ENCODE data around the gene MRPL17.
"Not testable (repeated sequence)": the region's sequence is repeated elsewhere in the genome, so short reads cannot be mapped to it uniquely, and the experiment has no call there.

MRPL17 gene

DNA sequence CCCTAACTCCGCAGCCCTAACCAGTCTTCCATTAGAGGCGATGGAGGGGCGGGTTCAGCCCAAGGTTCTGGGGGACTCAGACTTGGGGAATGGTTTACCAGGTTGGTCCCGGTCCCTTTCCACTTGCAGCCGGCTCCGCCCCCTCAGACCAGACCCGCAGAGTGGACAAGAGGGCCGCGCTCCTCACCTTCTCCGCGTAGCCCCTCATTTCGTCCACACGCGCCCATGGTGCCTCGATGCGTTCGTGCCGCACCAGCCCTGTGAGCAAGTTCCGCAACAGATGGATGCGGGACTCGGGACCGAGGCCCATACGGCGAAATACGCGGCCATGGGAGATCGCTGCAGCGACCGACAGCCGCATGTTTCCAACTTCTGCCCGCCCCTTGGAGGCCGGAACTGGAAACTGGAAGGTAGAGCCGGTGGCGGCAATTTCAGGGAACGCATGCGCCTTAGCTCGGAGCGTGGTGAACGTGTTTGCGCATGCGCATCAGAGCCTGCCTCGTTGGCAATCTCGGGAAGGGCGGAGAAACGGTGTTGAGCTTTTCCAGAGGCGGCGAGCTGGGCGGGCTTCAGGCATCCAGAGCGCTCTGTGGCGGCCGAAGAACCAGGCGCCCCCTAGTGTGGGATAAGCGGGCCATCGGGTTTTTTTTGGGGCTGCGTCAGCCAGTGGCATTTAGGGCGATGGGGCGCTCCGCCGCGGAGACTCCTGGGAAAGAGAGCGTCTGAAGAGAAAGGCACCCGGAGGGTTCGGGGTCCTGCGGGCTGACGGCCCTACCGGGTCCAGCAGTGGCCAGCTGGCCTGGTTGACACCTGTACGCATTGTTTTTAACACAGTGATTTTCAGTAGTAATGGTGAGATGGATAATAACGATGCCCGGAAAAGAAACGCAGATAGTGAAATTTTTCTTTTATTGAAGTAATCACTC, at the start of gene MRPL17:
Gene MRPL17, minus strand, starts transcription at position 405 of the 926 bp plus-strand sequence. Its CDS starts 44 bp downstream, at position 361.
- peak; percentile 98 for DNase-seq (ENCODE audit: low read depth in 2 of 2)

DNA sequence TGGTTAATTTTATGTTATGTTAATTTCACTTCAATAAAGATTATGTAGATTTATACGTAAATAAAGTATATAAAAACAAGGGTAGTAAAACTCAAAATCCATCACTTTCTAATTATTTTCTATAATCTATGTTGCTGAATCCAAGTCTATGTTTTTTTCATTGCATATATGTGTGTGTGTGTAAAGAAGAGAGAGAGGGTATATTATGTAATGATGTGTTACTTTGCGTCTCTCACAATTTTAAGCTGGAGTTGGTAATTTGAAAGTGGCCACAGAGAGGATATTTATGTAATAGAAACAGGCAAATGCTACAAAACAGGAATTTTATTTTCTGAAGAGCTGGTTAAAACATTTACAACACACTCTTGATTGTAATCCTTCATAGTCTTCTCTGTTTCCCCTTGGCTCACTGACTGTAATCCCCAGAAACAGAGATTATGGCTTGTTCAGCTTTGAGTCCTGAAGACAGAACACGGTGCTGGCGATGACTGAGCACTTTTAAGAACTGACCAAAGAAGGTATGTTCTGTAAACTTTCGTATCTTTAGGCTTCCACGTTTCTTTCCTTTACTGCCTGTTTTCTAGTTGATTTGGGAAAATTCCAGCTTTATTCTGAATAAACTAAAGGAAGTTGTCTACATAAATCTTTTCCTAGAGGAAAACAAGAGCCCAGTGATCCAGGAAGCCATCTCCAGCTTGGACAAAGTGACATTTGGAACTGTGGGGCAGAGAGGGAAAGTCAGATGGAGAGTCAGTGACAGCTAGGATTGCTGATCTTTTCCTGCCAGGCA, 45.0 kb upstream of the MRPL17 start:
- DNase-seq (ENCODE audit: low read depth in 2 of 2): no peak

DNA sequence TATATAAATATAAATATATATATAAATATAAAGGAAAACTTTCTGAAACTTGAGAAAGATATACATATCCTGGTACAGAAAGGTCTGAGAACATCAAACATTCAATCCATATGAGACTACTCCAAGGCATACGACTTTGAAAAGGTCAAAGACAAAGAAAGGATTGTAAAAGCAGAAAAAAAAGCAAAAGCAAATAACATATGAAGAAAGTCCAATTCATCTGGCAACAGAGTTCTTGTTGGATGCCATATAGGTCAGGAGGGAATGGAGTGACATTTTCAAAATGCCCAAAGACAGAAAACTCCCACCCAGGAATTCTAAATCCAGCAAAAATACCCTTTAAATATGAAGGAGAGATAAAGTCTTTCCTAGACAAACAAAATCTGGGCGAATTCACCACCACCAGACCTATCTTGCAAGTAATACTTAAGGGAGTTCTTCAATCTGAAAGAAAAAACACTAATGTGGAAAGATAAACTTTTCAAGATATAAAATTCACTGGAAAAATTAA, 42.3 kb upstream of the MRPL17 start:
- DNase-seq (ENCODE audit: low read depth in 2 of 2): no peak

GRCh38 chr11:6724013-6724412, 40.9 kb upstream of the MRPL17 start:
- DNase-seq (ENCODE audit: low read depth in 2 of 2): no peak

DNA sequence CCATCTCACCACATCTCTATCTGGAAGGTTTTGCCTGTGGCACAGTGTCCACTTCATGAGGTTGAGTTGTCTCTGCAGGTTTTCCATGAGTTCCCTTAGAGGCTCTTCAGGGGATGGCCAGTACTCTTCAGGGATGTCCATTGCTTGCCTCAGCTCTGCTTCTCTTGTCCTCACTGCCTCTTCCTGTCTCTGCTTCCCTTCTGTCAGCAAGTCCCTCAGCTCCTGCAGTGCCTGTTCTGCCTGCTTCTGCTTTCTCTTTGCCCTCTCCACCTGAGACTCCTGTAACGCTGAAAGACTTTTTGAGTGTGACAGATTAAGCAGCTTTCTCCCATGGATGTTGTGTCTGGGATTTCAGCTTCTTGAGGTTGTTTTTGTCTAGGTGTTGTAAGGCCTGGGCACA, 38.2 kb upstream of the MRPL17 start:
- no peak for DNase-seq (ENCODE audit: low read depth in 2 of 2)

GRCh38 chr11:6719576-6719975, 36.4 kb upstream of the MRPL17 start:
- DNase-seq (ENCODE audit: low read depth in 2 of 2): no peak

- no peak for DNase-seq (ENCODE audit: low read depth in 2 of 2)
Measured at GRCh38 chr11:6717426-6717825, 34.3 kb upstream of the MRPL17 start.

DNA sequence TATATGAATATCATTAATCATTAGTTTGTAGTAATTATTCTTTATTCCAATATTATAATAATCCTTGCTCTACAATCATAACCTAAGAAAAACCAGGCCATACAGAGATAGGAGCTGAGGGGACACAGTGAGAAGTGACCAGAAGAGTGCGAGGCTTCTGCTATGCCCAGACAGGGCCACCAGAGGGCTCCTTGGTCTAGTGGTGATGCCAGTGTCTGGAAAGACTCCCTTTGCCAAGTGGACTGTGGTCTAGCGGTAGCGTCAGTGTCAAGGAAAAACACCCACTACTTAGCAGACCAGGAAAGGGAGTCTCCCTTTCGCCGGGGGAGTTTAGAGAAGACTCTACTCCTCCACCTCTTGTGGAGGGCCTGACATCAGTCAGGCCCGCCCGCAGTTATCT, 28.4 kb upstream of the MRPL17 start:
- peak in 1 of 2 donors; percentile 13 for DNase-seq (ENCODE audit: low read depth in 2 of 2)

GRCh38 chr11:6708876-6709275, 25.7 kb upstream of the MRPL17 start:
- no peak for DNase-seq (ENCODE audit: low read depth in 2 of 2)

DNA sequence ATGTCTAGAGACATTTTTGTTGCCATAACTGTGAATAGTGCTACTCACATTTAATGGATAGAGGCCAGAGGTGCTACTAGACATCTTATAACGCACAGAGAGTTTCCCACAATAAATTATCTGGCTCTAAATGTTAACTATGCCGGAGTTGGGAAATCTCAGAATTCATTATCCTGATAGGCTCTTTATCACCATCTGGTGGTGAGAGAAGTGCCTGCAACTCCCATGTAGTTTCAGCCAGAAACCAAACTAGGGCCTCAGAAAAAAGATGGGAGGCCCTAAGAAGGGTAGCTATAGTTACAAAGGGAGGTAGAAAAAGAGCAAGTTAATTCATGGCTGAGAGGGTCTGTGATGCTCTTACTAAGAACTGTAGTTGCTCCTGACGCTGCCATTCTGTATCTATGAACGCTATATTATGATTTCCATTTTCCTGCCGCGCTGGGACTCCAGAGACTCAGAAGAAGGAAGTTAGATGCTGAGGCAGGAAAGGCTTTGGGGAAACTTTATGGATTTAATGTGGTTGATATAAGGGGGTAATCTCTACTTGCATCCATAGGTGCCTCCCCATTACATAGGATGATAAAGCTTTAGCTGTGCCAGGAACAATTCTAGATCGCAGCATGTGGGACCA, 22.9 kb upstream of the MRPL17 start:
- DNase-seq (ENCODE audit: low read depth in 2 of 2): no peak

DNA sequence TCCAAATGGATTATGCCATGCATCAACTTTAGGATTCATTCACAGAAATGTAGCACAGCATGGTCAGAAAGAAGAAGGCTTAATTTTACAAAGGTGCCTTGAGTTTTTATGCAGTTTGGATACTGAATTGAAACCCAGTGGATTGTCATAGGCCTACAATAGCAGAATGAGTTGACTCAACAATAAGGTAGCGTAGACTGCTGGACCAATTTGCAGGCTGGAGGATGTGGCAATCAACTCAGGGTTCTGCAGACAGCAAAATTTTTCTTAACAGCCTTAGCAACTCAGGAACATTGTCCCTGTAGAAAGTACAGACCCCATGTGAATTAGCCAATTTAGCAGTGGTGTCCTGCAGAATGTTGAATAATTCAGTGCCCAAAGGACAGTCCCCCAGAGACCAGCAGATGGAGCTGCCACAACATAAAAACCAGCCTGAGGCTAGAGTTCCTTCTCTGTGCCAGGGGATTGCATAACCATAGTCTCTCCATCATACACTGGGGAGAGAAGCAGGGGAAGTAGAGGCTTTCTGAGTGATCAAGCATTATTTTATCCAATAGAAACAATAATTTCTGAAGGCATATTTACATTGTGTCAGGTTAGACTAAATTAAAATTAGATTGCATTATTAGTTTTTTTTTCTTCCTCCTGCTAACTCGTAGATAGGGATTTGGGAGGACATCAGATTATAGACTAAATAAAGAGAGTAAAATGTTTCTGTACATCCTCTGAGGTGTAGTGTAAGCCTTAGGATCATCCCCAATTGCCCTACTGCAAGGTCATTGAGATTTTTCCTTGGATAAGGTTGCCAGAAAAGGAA, 20.3 kb upstream of the MRPL17 start:
- no peak for DNase-seq (ENCODE audit: low read depth in 2 of 2)

DNA sequence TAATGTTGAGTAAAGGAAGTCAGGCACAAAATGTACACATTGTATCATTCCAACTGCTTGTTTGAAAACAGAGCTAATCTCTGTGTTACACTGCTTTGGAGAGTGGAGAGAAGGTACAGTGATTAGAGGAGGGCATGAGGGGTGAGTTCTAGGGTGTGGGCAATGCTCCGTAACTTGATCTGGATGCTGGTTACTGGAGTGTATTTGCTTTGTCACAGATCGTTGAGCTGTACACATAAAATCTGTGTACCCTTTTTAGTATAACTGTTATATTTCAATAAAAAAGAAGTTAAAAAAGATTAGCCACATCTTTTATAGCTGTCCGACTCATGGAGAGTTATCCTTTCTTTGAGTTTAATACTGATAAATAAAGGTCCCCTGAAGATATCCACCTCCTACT, 18.8 kb upstream of the MRPL17 start:
- not testable (repeated sequence) for DNase-seq (ENCODE audit: low read depth in 2 of 2)

GRCh38 chr11:6695377-6695776, 12.2 kb upstream of the MRPL17 start:
- DNase-seq (ENCODE audit: low read depth in 2 of 2): no peak

DNA sequence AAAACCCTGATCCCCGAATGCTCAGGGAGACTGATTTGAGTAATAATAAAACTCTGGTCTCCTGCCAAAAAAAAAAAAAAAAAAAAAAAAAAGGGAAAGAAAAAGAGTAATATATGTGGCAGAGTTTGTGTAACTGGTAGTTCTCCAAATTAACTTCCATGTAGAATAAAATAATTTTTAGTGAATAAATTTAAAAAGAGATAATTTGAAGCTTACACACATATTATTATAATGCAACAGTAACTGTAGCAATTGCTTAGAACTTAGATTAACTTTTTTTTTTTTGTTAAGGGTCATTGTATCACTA, 11.0 kb upstream of the MRPL17 start:
- no peak for DNase-seq (ENCODE audit: low read depth in 2 of 2)

DNA sequence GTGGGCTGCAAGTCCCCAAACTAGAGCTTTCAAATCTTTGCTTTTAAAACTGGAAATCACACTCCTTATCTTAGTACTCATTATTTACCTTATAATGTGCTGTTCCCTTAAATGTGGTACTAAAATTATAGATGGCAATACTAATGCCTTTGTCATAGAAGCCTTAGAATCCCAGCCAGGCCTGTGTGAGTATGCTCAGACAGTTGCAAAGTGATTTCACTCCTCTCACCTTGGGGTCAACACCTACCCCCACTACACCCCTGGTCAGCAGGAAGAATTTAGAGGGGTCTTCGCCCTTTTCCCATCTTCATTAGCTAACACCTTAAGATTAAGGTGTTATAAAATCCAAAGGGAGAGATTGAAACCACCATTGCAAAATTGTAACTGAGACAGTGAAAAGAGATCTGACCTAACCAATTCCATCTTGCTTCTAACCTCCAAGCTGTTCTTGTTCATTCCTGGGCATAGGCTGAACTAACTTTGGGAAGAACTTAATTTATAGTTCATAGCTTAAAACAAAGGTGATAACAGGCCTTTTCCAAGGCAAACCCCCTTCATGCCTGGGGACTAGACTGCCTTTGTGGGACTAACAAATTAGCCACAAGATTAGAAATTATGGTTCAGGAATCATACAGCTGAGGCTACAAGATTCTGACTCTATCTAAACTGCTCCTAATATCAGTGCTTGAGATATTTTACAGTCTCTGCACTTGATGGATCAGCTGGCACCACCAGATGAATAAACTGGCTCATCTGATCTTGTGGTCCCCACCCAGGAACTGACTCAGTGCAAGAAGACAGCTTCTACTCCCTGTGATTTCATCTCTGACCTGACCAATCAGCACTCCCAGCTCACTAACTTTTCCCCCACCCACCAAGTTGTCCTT, 10.4 kb upstream of the MRPL17 start:
- peak; percentile 28 to 42 for DNase-seq (ENCODE audit: low read depth in 2 of 2)

DNA sequence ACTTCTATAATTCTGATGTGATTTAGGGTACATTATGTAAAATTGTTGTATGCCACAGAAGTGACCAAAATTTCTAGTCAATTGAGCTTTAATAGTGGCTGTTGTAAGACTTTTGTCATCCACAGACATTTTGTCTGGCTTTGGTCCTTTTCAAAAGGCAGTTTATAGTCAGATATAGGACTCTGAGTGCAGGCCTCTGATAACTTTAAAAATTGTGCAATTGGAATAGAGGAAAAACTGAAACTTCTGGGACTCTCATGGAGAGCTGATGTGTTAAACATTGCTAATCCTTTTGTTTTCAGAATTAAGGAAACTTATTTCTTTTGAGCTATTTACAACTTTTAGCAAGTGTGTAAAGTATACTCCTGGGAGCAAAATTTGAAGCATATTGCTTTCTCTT, 9.0 kb upstream of the MRPL17 start:
- DNase-seq (ENCODE audit: low read depth in 2 of 2): no peak

DNA sequence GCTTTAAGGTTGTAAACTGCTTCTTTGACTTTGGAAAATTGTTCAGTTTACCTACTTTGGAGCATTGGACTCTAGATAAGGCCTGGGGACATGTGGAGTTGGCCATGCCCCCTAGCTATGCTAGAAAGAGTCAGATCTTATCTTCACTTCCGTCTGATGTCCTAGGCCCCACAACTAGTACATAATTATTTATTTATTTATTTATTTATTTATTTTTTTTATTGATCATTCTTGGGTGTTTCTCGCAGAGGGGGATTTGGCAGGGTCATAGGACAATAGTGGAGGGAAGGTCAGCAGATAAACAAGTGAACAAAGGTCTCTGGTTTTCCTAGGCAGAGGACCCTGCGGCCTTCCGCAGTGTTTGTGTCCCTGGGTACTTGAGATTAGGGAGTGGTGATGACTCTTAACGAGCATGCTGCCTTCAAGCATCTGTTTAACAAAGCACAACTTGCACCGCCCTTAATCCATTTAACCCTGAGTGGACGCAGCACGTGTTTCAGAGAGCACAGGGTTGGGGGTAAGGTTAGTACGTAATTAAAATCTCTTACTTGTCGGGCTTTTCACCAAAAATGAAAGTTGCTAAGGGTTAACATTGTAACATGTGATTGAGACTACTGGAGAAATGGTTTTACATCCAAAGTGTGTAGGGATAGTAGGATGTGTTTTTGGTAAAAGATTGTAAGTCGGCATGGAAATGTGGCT, 7.4 kb upstream of the MRPL17 start:
- not testable (repeated sequence) for DNase-seq (ENCODE audit: low read depth in 2 of 2)

GRCh38 chr11:6687876-6688275, 4.7 kb upstream of the MRPL17 start:
- DNase-seq (ENCODE audit: low read depth in 2 of 2): no peak

DNA sequence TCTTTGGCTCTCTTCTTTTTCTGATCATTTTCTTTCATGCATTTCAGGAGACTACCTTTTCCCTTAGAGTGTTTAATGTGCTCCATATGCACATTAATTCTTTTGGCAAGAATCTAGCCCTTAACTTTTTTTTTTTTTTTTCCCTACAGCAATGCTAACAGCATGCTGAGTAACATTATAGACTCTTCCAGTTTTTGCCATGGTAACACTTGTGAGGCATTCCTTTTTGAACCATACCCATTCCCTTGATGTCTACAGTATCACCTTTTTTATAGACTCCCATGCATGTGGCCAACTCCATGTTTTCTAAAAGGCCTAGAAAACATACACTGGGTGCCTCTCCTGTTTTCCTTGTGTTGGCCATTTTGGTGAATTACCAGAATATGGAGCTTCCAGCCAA, 2.9 kb upstream of the MRPL17 start:
- DNase-seq (ENCODE audit: low read depth in 2 of 2): no peak

DNA sequence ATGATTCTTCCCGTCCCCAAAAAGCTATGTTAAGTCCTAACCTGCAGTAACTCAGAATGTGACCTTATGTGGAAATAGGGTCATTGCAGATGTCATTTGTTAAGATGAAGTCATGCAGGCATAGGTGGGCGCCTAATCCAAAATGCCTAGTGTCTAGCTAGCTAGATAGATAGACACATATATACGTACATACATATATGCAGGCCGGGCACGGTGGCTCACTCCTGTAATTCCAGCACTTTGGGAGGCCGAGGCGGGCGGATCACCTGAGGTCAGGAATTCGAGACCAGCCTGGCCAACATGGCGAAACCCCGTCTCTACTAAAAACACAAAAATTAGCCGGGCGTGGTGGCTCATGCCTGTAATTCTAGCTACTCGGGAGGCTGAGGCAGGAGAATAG, 928 bp upstream of the MRPL17 start:
- DNase-seq (ENCODE audit: low read depth in 2 of 2): not testable (repeated sequence)

Measured in stimulated activated CD8-positive, alpha-beta memory T cell treated with anti-CD3 and anti-CD28 coated beads, Interleukin-7, amount 100 ng/mL, for 4 hours (primary cell).